ENCODE results near the gene MNX1. TPM values are rescaled to one million over a fixed set of nuclear protein-coding genes. Genes with fewer than 3 reads are reported as not detected.

MNX1 gene
- total RNA-seq: under 1 TPM in 1 of 4 donors, not detected in 3; 0.28 TPM

DNA sequence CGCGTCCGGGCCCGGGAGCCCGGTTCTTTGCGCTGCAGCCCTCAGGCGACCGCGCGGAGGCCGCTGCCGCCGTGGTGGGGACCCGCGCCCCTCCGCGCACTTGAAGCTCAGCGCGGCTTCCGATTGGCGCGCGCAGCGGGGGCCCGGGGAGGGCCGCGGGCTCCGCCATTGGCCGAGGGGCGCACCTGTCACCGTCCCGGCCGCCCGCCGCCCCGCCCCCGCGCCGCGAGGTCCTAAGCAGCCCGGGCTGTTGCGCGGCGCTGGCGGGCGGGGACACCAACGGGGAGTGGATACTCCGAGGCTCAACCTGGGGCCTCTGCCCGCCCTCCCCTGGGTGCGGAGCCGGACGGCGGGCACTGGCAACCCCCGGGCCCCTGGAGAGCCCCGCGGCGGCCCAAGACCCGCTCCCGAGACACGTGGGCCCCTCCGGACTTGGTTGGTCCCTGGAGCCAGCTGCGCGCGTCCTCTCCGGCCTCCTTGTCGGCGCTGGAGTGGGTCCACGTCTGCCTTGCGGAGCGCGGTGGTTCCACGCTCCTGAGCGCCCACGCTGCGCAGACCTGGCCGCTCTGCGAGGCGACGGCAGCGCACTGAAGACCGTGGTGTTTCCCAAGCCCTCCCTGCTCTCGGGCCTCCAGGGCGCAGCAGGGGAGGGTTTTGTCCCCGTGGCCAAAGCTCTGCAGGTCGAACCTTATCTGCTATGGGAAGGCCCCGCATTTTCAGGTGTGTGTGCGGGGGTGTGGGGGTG is at the start of gene MNX1:
MNX1 (minus strand) TSS at position 76 of the 745 bp plus-strand sequence. CDS start 313 bp downstream, outside the sequence.
- no peak for TF ChIP-seq POLR2A (IDR thresholded peaks at IDR 0.05)
- peaks cover 13 to 51% of the 10 kb centered on the region in 2 donors for H3K27me3 ChIP-seq
- H3K4me1 ChIP-seq: peaks cover 0 to 16% of the 10 kb centered on the region in 2 donors
- intact Hi-C loops (cut with DNase I; ENCODE audit: low total_unique reads): no loop called here
- H3K4me3 ChIP-seq: peak within 1 kb of the TSS in 1 of 2 donors; percentile 18
- H3K36me3 ChIP-seq: no peaks in the 10 kb centered on the region
- H3K27ac ChIP-seq: no peak within 1 kb of the TSS
- no peaks in the 10 kb centered on the region for H3K9me3 ChIP-seq
- DNase-seq: no peak

DNA sequence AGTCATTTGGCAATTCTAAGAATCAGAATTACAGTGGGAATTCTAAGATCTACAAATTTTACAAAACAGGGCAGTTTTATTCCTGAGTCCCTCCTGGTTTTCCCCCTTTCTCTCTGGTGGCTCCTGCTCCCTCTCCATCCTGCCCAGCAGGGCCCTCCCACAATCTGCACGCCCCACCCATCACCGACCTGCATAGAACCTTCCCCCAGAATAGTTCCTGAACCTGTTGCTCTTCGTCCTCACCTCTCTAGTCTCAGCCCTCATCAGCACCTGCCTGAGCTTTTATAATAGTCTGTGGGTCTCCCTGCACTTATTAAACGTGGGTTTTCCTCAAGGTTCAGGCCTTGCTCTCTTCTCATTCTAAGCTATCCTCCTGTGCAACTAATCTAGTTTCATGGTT is 49.1 kb upstream of the MNX1 start:
- no peak overlapping the region for H3K27ac ChIP-seq
- no peak overlapping the region for H3K4me3 ChIP-seq
- no peaks in the 10 kb centered on the region for H3K9me3 ChIP-seq
- H3K4me1 ChIP-seq: no peaks in the 10 kb centered on the region
- no peak for DNase-seq
- H3K36me3 ChIP-seq: no peaks in the 10 kb centered on the region
- no peaks in the 10 kb centered on the region for H3K27me3 ChIP-seq
- TF ChIP-seq CTCF (IDR thresholded peaks at IDR 0.05) (no peak), POLR2A (IDR thresholded peaks at IDR 0.05) (no peak)
- intact Hi-C loops (cut with DNase I; ENCODE audit: low total_unique reads): no loop called here

DNA sequence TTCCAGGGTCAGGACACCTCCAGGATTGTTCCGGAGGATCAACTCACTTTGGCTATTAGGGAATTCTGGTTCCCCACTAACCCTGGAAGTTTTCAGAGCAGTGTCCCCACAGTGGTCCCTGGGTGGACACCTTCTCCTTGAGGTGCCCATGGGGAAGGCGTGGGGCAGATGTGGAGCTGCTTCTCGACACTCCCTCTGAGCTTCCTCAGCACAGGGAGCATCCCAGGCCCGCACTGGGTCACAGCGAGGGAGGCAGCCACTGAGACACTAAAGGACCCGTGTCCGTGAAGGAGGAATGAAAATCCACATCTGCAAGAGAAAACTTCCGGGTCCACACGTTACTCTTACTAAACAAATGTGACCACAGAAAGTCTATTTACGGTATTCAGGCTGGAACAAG is 48.2 kb upstream of the MNX1 start:
- H3K4me3 ChIP-seq: no peak overlapping the region
- intact Hi-C loops (cut with DNase I; ENCODE audit: low total_unique reads): no loop called here
- H3K27ac ChIP-seq: no peak overlapping the region
- no peaks in the 10 kb centered on the region for H3K9me3 ChIP-seq
- no peak for TF ChIP-seq POLR2A (IDR thresholded peaks at IDR 0.05)
- no peak for TF ChIP-seq CTCF (IDR thresholded peaks at IDR 0.05)
- DNase-seq: no peak
- no peaks in the 10 kb centered on the region for H3K36me3 ChIP-seq
- H3K4me1 ChIP-seq: no peaks in the 10 kb centered on the region
- H3K27me3 ChIP-seq: no peaks in the 10 kb centered on the region

GRCh38 chr7:157058068-157058467 is 47.6 kb upstream of the MNX1 start:
- no peaks in the 10 kb centered on the region for H3K27me3 ChIP-seq
- peaks cover 0 to 4% of the 10 kb centered on the region in 2 donors for H3K9me3 ChIP-seq
- no peak for DNase-seq
- no peak for TF ChIP-seq CTCF (IDR thresholded peaks at IDR 0.05)
- TF ChIP-seq POLR2A (IDR thresholded peaks at IDR 0.05): no peak
- H3K36me3 ChIP-seq: no peaks in the 10 kb centered on the region
- H3K4me1 ChIP-seq: no peaks in the 10 kb centered on the region
- intact Hi-C loops (cut with DNase I; ENCODE audit: low total_unique reads): no loop called here
- no peak overlapping the region for H3K4me3 ChIP-seq
- no peak overlapping the region for H3K27ac ChIP-seq

GRCh38 chr7:157056957-157057902 is 46.8 kb upstream of the MNX1 start:
- intact Hi-C loops (cut with DNase I; ENCODE audit: low total_unique reads): no loop called here
- TF ChIP-seq CTCF (IDR thresholded peaks at IDR 0.05) (no peak), POLR2A (IDR thresholded peaks at IDR 0.05) (no peak)
- no peaks in the 10 kb centered on the region for H3K36me3 ChIP-seq
- no peak overlapping the region for H3K4me3 ChIP-seq
- no peak overlapping the region for H3K27ac ChIP-seq
- no peaks in the 10 kb centered on the region for H3K27me3 ChIP-seq
- DNase-seq: no peak
- H3K9me3 ChIP-seq: peaks cover 0 to 6% of the 10 kb centered on the region in 2 donors
- no peaks in the 10 kb centered on the region for H3K4me1 ChIP-seq

Data from uterus (tissue), 4 donors.